ENCODE measurements around the gene ERCC6L.
"Not testable (repeated sequence)": the region's sequence is repeated elsewhere in the genome, so short reads cannot be mapped to it uniquely, and the experiment has no call there.

ERCC6L gene

DNA sequence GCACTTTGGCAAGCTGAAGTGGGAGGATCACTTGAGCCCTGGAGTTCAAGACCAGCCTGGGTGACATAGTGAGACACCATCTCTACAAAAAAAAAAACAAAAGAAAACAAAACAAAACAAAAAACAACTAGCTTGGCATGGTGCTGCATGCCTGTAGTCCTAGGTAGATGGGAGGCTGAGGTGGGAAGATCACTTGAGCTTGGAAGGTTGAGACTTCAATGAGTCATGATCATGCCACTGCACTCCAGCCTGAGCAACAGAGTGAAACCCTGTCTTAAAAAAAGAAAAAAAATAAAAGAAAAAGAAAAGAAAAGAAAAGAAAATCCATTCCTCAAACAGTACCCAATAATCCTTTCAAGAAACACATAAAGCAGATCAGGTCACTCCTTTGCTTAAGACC is 14.9 kb upstream of the ERCC6L start:
- no peak for DNase-seq (ENCODE audit: low read depth)

DNA sequence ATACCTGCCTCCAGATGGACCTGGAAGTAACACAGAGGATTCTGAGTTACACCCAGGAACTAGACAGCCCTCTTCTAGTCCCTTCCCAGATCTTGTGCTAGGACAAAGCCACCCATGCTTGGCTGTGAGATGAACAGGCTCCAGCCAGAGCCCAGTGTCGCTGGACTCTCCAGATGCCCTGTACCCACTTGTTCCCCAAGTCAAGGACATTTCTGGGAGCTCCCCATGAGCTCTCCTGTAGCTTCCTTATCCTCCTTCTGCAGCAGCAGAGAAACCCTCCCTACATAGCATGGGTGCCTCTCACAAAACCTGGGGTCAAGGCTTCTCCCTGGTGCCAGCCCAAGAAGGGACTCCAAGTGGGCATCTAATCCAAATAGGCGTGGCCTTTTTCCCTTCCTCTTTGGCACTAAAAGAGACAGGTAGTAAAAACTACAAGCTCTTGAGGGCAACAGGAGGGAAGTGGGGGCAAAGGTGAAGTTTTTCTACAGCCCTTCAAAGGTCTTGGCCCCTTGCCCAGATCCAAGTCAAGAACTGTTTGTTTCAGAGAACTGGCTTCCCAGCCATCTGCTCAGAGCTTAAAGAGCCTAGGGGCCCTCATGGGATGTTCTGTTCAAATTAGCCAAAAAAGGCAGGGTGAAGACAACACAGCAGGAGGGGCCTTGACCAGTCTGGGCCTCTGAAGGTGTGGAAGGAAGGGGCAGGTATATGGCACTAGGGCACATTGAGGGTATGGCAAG is 8.5 kb upstream of the ERCC6L start:
- no peak for DNase-seq (ENCODE audit: low read depth)

DNA sequence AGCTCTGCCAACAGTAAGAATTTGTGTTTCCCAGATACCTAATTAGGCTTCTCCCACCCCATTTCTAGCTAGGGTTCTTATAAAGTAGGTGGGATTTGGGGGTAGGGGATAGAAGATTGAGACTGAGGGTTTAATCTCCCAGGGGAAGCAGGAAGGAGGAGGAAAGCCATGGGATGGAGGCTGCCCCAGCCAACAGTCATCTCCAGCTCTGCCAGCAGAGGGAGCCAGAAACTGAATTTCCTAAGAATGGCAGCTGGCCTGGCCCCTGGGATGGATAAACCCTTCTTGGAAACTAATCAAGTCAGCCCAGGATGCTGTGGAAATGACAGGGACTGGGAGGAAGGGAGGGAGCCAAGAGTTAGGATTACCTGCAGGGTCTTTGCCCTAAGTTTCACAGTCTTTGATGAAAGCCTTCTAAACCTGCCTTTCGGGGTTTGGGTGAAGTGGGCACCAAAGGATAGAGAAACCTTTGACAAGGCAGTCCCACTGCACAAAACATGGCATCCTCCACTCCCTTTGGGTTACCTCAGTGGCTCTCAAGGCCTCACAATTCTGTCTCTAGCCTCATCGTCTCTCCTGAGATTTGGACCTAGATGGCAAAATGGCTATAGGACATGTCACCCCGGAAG is 6.7 kb upstream of the ERCC6L start:
- DNase-seq (ENCODE audit: low read depth): peak; percentile 10

DNA sequence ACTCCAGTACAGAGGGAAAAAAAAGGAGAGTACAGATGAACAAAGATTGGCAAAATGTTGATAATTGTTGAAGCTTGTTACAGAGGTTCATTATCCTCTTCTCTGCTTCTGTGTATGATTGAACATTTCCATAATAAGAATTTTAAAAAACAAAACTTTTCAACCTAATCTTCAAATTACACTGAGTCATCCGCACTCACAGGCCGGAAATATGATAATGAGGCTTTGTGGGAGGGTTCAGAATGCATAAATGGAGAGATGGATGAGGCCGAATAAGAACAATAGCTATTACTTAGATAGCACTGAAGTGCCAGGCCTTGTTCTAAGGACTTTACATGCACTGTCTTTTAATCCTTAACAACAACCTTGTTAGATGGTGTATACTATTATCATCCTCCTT is 4.6 kb upstream of the ERCC6L start:
- no peak for DNase-seq (ENCODE audit: low read depth)

DNA sequence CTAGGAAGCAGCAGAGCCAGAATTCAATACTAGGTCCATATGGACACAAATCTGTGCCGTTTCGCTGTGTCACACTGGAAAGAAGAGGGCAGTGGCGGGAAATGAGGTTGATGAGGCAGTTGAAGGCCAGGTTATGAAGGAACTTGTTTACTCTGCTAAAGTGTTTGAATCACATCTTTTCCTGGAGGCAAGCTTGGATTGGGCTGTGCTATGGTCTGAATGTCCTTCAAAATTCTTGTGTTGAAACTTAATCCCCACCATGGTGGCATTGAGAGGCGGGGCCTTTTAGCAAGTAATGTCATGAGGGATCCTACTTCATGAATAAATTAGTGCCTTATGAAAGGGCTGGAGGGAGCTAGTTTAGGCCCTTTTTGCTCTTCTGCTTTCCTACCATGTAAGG is 2.1 kb upstream of the ERCC6L start:
- DNase-seq (ENCODE audit: low read depth): no peak

DNA sequence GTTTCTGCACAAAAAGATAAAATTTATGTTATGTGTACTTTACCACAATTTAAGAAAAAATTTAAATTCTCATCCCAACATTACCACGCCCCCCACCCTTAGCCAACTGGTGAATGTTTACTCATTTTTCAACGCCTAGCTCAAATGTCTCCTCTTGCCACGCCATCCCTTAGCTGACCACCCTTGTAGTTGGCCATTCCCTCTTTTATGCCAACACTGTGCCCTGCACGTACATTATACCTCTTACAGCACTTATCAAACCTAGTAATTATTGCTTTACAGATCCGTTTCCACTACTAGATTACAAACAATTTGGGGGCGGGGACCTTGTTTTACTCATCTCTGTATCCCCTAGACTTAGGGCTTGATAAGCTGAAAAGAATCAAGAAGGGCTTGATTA is 644 bp downstream of the ERCC6L start:
- DNase-seq (ENCODE audit: low read depth): no peak

DNA sequence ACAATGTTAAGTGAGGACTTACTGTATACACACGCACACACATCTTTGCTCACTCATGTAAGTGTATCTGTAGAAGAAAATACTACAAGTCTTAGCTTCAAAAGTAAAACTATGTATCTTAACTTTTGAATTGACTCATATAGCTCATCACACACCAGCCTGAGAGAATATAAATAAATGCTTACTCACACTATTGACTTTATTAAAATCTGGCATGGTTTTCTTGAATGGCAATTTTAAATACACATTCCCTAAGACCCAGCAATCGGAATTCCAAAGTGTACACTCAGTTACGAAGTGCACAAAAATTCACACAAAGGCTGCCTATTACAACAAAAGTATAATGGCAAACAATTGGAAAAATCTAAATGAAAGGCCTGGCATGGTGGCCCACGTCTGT is 2.0 kb downstream of the ERCC6L start:
- no peak for DNase-seq (ENCODE audit: low read depth)

DNA sequence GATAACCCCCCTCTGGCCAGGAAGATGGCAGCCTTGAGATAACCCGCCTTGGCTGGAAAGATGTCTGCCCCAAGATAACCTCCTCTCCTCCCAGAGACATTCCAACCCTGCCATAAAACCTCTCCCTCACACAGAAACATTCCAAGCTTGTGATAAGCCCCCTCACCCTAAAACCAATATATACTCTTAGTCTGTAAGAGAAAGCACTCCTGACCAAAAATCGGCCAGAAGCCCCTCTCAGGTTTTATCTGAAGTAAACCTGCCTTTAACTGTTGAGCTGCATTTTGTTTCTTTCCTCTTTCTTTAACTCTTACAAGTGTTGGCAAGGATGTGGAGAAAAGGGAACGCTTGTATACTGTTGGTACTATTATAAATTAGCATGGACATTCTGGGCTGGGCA is 8.5 kb downstream of the ERCC6L start:
- no peak for DNase-seq (ENCODE audit: low read depth)

DNA sequence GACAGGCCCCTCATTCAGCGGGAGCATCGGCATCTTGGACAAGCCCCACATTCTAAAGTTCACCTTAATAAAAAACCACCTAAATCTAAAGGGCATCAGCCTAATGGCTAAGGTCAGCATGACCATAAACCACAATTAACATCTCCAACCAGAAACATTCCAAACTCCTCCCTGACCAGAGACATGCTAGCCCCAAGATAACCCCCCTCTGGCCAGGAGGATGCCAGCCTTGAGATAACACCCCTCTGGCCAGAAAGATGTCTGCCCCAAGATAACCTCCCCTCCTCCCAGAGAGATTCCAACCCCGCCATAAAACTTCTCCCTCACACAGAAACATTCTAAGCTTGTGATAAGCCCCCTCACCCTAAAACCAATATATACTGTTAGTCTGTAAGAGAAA is 18.5 kb downstream of the ERCC6L start:
- DNase-seq (ENCODE audit: low read depth): not testable (repeated sequence)

DNA sequence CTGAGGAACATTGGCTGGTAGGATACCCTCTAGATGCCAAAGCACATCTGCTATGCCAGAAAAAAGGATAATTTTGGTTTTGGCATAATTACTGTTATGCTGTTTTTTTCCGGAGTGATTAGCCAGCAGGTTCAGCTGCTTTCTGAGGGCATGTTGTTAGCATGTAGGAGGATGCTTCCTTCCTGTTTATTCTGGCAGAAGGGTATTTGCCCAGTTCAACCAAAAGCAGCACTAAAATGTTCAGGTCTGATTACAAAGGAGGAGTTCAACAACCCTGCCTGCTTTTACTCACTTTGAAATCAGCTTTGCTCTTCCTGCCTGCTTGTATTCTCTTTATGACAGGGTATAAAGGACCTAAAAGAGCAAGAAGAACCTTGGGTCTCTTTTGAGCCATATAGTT is 21.9 kb downstream of the ERCC6L start:
- no peak for DNase-seq (ENCODE audit: low read depth)

DNA sequence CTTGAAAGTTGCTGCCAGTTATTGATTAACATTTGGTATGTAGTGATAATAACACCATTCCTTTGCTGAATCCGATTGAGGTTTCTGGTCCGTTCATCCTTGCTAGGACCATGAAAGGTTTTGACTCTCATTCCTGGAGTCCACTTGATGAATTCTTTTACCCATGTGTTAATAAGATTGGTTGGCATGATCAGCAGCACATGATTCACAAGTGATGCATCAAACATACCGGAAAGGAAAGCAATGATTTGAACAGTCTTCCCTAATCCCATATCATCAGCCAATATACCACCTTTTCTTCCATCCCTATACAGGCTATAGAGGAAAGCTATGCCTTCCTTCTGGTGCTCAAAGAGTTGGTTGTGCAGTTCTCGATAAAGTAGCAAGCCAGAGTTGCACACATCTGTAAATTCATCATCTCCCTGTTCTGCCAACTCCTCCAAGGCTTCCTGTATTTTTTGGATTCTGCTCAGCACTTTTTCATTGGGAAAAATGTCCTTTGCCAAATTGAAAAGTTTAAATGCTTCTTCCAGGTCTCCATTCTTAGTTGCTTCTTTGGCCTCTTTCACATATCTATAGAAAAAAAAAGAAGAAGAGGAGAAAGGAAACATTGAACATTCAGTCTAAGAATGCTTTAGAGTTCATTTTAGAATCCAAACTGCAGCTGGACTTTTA is 30.6 kb downstream of the ERCC6L start:
- no peak for DNase-seq (ENCODE audit: low read depth)

DNA sequence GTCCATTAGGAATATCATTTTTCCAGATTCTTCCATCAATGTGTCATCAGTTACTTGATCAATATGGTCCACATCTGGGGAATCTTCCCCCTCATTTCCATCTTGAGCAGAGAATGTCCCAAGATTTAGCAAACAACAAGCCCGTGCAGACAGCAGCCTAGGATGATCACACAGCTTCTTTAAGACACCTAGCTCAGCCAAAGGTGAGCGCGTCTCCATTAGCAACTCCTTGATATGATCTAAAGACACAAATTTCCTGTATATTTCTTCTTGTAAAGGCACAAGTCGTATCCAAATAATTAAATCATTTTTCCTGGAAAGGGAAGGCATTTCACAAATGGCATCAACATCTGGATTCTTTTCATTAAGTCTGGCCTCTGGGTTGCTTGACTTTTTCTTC is 31.5 kb downstream of the ERCC6L start:
- DNase-seq (ENCODE audit: low read depth): no peak

DNA sequence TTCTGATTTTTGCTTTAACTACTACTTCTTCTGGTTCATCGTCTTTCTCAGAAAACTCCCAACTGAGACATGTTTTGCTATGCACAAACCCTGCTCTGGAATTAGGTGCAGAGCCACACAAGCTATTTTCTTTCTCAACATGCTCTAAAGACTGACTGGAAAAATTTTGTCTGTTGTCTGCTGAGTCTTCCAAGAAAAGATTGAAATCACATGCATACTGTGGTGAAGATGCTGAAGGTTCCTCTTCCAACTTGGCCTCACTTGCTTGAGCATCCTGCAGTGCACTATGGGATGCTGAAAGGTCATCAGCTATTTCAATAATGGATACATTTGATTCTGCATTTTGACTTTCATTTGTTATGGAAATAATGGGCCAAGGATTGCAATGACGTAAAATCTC is 33.1 kb downstream of the ERCC6L start:
- DNase-seq (ENCODE audit: low read depth): no peak

DNA sequence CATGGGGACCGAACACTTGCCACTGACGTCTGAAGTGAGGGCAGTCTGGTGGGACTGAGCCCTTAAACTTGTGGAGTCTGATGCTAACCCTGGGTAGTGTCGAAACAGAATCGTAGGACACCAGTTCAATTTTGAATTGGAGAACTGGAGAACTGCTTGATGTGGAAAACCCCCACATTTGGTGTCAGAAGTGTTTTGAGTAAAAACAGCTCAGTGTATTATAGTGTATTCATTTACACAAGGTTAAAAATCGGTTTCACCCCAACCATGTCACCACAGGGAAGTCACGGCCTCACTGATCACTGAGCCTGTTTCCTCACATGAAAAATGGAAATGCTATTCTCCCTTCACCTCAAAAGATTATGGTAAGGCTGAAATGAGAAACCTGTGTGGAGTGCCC is 35.4 kb downstream of the ERCC6L start:
- no peak for DNase-seq (ENCODE audit: low read depth)

DNA sequence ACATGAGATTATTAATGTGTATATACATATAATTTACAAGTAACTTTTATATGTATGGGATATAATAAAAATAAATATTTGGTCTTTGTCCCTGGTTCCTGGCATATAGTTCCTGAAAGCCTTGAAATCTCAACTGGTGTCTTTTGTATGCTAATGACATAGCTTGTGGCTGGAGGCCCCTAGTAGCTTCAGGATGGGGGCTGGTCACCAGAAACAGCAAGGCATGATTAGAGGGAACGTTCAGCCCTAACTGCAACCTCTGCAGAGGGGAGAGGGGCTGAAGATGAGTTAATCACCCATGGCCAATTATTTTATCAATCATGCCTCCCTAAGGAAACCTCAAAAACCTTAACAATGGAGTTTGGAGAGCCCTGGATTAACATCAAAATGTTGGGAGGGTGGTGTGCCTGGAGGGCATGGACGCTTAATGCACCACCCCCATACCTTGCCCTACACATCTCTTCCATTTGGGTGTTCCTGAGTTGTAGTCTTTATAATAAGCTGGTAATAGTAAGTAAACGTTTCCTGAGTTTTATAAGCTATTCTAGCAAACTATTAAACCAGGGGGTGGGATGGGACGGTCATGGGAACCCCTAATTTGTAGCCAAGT is 35.9 kb downstream of the ERCC6L start:
- no peak for DNase-seq (ENCODE audit: low read depth)

DNA sequence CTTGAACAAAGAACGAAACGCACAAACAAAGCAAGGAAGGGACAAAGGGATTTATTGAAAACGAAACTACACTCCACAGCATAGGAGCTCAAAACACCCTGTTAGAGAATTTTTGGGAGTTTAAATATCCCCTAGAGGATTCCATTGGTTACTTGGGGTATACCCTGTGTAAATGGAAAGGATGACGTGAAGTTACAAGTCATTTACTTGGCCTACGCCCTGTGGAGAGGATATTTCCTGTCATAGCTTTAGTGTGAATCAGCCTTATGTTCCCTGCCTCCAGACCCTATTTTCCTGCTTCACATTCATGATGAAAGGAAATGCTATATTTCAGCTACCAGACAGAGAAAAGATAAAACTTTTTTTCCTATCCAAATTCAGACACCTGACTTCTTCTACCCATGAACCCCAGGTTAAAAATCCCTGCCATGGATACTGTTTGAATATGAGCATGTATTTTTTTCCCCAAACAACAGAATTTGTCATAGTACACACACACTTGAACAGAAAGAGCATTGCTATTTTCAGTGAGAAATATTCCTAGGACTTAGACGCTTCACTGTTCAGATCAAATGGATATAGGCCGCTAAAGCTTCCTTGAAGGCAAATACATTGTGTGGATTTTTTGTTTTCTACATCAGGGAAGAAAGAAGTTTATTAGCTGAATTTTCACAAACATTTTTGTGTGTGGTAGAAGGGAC is 36.8 kb downstream of the ERCC6L start:
- no peak for DNase-seq (ENCODE audit: low read depth)

DNA sequence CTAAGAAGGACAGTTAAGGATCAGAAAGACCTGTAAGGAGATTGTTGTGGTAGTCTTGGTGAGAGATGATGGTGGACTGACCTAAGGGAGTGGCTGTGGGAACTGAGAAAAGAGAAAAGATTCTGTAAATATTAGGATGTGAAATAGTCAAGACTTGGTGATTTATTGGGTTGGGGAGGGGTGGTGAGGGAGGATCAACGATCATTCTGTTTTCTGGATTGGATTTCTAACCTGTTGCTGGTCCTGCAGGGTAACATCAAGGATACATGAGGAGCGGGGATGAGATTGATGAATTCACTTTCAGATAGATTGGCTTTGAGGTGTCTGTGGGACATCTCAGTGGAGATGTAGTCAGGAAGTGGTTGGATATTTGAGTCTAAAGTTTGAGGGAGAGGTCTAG is 55.9 kb downstream of the ERCC6L start:
- no peak for DNase-seq (ENCODE audit: low read depth)

DNA sequence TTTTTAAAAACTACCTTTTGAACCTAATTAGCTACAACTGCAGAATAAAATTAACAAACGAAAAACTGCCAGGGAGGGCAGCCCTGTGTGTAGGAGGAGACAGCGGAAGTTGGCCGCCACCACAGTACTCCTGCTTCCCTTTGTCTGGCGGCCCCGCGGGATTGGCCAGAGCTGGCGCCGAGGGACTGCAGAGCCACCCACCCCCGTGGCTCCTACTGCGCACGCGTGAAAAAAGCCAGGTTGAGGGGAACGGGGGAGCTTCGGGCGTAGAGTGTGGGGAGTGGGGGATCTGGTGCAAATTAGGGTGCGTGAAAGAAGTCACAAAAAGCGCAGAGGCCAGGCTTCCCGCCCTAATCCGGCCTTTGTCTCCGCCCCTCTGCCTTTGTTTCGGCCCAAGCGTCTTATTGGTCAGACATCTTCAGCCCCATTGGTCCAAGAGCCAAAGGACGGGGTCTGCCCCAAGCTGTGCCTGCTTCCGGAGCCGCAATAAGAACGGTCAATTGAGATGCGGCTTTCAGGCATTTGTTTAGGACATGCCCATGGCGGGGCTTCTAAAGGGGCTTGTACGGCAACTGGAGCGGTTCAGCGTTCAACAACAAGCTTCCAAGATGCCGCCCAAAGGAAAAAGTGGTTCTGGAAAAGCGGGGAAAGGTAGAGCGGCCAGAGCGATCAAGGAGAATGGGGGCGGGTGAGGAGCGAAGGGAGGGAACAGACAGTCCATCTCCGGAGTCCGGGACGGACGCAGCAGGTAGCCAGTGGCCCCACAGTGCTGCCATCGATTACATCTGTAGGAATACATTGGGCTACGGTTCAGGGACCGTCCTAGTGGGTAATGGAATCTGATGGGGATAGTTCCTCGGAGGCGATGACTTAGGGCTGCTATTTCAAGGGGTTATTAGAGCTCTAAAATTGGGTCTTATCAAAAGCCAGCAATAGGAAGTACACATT is 57.4 kb downstream of the ERCC6L start, which contains the start of gene PIN4:
Gene PIN4 (plus strand): TSS at position 580 of the 948 bp plus-strand sequence. CDS start 29 bp downstream, at position 609.
- DNase-seq (ENCODE audit: low read depth): peak; percentile 69

DNA sequence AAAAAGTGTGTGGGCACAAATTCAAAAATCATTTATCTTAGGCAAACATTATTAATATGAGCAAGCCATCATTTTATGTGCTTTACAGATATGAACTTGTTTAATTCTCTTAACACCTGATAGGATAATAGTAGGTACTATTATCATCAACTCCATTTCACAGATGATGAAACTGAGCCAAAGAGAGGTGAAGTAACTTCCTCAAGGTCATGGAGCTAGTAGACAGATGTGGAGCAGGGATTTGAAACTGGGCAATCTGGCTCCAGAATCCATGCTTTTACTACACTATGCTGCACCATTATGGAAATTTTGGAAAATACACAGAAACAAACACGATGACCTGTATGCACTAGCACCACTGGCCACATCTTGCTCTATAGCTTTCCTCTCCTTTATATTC is 58.3 kb downstream of the ERCC6L start:
- DNase-seq (ENCODE audit: low read depth): no peak

DNA sequence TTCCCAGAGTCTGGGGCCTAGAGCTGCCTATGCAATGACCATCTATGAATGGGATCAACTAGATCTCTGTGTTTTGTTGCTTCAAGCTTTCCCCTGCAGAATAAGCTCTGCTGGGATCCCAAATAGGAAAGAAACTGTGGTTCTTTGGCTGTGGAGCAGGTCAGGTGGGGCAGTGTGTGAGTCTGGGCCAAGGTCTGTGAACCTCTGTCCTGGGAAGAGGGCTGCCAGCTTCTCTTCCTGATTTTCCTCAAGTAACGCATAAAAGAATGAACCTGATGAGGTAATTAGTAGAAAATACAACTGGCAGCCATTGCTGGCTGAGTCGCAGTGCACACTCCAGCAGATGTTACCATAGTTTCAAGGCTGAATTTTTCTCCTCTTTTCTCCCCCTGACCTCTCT is 61.8 kb downstream of the ERCC6L start:
- DNase-seq (ENCODE audit: low read depth): no peak

DNA sequence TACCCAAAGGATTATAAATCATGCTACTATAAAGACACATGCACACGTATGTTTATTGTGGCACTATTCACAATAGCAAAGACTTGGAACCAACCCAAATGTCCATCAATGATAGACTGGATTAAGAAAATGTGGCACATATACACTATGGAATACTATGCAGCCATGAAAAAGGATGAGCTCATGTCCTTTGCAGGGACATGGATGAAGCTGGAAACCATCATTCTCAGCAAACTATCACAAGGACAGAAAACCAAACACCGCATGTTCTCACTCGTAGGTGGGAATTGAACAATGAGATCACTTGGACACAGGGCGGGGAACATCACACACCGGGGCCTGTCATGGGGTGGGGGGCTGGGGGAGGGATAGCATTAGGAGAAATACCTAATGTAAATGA is 62.5 kb downstream of the ERCC6L start:
- not testable (repeated sequence) for DNase-seq (ENCODE audit: low read depth)

Measured in activated T-helper 1 cell treated with Interleukin-2 at 50 U/mL for 16 hours (primary cell).